ENCODE results near the gene PGLYRP3. TPM values are rescaled to one million over a fixed set of nuclear protein-coding genes. Genes with fewer than 3 reads are reported as not detected.
"Not testable (repeated sequence)": the region's sequence is repeated elsewhere in the genome, so short reads cannot be mapped to it uniquely, and the experiment has no call there.

Gene PGLYRP3
- total RNA-seq, 1 donor from 2014 or later, result 4.4 TPM

GRCh38 chr1:153348511-153349362 is 36.0 kb upstream of the PGLYRP3 start, which contains the start of gene PGLYRP4:
Gene PGLYRP4 (minus strand): TSS chr1:153348841. CDS start chr1:153347932, 909 bp downstream.
- no peak for DNase-seq

DNA sequence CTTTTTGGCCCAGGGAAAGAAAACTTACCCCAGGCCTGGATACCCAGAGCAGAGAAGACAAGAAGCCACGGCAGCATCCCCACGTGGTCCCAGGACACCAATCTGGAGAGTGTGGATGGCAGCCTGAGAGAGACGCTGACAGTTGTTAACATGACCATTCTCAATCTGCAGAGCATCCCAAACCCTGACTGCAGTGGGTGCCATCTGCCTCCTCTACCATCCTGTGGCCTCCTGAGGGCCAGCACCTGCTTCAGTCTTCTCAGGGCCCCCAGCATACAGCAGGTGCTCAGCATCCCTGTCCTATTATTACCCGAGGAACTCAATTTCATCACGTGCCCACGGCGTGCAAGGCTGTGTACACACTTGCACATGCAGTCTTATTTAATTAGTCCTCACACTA is 35.1 kb upstream of the PGLYRP3 start:
- no peak for DNase-seq

DNA sequence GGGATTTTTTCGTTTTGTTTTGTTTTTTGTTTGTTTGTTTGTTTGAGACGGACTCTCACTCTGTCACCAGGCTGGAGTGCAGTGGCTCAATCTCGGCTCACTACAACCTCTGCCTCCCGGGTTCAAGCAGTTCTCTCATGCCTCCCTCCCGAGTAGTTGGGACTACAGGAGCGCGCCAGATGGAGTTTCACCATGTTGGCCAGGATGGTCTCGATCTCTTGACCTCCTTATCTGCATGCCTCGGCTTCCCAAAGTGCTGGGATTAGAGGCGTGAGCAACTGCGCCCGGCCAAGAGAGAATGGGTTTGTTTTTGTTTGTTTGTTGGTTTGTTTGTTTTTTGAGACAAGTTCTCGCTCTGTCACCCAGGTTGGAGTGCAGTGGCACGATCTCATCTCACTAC is 34.3 kb upstream of the PGLYRP3 start:
- not testable (repeated sequence) for DNase-seq

DNA sequence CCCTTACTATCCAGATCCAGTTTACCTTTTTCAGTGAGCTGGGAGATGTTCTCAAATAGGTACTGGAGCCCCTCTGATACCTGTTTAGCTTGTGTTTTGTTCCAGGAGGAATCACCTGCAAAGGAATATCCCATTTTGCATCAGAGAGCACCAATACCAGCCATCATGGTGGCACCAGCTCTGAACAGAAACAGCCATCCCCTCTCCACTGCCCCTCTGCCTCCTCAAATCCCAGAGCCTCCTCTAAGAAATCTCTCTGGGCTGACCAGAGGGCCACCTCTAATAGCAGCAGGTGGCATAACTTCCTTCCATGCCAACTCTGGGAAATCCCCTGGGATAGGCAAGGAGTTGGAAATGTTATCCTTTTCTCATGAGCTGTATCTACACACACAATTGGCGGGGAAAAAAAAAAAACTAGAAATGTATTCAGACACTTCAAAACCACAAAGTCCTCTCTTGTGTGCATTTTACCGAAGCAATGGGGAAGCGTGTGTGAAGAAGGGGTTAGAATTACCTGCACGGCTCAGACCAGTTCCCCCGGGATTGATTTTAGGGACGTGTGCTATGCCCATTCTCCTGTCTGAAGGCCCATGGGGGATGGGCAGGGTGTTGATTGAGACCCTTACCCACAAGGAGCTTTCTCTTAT is 33.4 kb upstream of the PGLYRP3 start:
- no peak for DNase-seq

DNA sequence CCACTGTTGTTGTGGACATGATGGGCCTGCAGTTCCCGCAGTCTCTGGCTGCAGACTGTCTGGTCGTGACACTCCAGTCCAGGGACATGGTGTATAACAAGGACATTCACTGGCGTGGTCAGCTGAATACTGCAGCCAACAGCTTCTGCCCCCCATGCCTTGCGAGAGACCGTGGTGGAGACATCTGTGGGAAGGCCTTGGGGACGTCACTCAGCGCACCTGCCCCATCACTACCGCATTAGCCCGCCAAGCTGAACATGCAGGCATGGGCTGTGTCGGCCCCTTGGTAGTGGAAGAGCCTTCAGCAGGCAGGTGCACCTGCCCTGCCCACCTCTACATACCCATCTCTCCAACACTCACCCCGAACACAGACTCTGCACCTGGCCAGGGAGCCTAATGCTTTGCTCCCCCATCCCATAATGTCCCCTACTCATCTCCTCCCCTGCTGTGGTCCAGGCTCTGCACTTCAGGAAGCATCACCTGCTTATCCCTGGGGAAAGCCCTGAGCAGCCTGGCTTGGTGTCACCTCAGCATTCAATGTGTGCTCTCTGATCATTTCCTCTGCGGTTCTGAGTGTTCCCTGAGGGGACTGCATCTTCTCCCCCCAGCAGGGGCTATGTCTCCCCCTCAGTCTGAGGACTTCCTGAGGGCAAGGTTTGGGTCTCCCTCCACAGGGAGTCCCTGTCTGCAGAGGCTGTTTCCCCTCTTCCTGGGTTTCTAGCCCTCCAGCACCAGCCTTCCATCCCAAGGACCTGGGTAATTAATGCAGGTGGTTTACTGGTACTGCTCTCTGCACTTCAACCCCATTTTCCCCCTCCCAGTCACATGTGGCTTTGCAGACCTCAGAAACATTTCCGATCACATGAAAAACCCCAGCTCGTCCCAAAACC is 32.7 kb upstream of the PGLYRP3 start:
- no peak for DNase-seq

GRCh38 chr1:153344718-153345025 is 31.9 kb upstream of the PGLYRP3 start:
- no peak for DNase-seq

DNA sequence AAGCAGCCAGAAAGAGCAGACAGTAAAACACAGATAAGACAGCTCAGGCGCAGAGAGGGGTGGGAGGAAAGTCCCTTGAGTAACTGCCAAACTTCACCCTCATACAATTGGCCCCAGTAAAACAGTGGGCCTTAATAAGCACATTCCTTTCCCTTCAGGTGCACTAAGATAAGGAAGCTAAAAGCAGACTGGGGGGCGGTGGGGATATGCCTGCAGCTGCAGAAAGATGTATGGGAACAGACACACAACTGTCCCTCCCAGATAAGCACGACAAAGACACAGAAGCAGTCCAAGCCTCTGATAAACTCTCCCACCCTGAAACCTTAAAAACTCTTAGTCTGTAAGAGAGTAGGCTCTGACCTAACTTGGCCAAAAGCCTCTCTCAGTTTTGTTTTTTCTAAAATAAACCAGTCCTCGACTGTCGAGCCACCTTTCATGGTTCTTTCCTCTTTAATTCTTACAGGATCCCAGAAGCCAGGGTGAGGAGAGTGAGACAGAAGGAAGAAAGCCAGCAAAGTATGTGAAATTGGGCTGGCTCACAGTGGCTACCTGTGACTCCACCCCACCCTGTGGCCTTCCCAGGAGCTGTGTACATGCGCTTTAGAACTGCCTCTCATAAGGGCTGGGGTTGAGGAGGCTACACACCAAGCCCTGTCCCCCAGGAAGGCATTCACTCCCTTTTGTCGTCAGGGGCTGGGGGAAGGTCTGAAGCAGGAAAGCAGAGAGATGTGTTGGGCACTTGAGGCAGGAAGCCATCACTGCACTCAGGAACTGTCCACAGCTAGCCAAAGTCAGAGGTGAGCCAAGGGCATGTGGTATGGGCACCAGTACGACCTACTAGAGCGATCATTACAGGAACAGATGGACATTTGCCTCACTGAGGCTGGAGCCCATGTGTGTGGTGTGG is 31.3 kb upstream of the PGLYRP3 start:
- DNase-seq, result no peak

- DNase-seq, result no peak
Measured at GRCh38 chr1:153343040-153343681, 30.4 kb upstream of the PGLYRP3 start.

DNA sequence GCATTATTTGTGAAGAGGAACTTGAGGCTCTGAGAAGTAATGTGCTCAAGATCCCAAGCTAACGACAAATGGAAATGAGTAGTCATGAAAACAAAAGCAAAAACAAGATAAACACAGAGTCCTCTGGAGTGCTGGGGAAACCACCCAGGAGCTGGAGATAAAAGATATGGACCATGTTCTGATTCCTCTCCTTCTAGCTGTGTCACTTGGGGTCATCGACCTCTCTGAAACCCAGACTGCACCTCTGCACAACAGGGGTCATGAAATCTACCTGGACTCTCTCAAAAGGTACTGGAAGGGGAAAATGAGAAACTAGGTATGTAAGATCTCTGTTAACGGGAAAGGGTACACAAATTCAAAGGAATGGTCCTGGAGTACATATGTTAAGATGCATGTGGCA is 29.4 kb upstream of the PGLYRP3 start:
- no peak for DNase-seq

GRCh38 chr1:153341431-153341934 is 28.7 kb upstream of the PGLYRP3 start:
- no peak for DNase-seq

- DNase-seq, result no peak
Measured at GRCh38 chr1:153340356-153340755, 27.6 kb upstream of the PGLYRP3 start.

DNA sequence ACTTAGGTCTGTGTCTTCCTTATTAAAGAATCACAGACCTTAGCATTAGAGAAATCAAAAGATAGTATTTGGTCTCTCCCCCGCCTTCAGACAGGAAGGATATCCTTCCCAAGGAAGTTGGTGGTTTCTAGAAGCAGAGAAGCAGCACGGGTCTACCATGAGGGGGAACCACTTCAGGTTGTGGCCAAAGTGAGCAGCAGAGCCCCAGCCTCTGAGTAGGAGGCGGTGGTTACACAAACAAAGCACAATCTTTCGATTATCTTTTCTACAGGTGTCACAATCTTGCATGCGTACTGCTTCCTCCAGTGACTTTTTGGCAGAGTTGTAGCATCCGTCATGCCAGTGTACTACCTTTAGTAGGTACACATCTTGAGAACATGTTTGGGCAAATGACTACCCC is 27.1 kb upstream of the PGLYRP3 start:
- no peak for DNase-seq

GRCh38 chr1:153337980-153338853 is 25.5 kb upstream of the PGLYRP3 start:
- DNase-seq, result no peak

- no peak for DNase-seq
Measured at GRCh38 chr1:153336650-153337049, 23.9 kb upstream of the PGLYRP3 start.

- no peak for DNase-seq
Measured at GRCh38 chr1:153333902-153334301, 21.1 kb upstream of the PGLYRP3 start.

GRCh38 chr1:153324912-153325311 is 12.2 kb upstream of the PGLYRP3 start:
- no peak for DNase-seq

GRCh38 chr1:153322568-153322967 is 9.8 kb upstream of the PGLYRP3 start:
- DNase-seq, result no peak

GRCh38 chr1:153318145-153318544 is 5.4 kb upstream of the PGLYRP3 start:
- not testable (repeated sequence) for DNase-seq

DNA sequence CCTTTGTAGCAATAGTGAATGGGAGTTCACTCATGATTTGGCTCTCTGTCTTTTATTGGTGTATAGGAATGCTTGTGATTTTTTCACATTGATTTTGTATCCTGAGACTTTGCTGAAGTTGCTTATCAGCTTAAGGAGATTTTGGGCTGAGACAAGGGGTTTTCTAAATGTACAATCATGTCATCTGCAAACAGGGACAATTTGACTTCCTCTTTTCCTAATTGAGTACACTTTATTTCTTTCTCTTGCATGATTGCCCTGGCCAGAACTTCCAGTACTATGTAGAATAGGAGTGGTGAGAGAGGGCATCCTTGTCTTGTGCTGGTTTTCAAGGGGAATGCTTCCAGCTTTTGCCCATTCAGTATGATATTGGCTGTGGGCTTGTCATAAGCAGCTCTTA is 3.3 kb upstream of the PGLYRP3 start:
- DNase-seq, result not testable (repeated sequence)

DNA sequence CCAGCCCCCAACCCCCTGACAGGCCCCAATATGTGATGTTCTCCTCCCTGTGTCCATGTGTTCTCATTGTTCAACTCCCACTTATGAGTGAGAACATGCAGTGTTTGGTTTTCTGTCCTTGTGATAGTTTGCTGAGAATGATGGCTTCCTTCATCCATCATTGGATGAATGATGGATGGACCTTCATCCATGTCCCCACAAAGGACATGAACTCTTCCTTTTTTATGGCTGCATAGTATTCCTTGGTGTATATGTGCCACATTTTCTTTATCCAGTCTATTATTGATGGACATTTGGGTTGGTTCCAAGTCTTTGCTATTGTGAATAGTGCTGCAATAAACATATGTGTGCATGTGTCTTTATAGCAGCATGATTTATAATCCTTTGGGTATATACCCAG is 1.6 kb upstream of the PGLYRP3 start:
- not testable (repeated sequence) for DNase-seq

All from skin of body (tissue), 2 donors.